B cell (primary cell): ENCODE measurements around the gene LRCH1. TPM values are rescaled to one million over a fixed set of nuclear protein-coding genes. Genes with fewer than 3 reads are reported as not detected.

Experiments used
- ATAC-seq: fragments of 200-7000 bp; cut with Tn5 transposase; one replicate; pipeline ENCODE4 v1.10.0; 2021; ENCODE audit warnings: low read depth, mild to moderate bottlenecking, moderate number of reproducible peaks, moderate library complexity
- CTCF ChIA-PET: fragments of 350-600 bp; sonication (Branson Sonifier 250); formaldehyde crosslinking; loops from one replicate; lab custom pipeline; 2021; ENCODE audit warnings: antibody characterized with exemption, inconsistent platforms; lab: Charles Lee
- POLR2A ChIA-PET: fragments of 350-600 bp; sonication (Branson Sonifier 250); formaldehyde crosslinking; loops from one replicate; lab custom pipeline; 2021; ENCODE audit warnings: antibody characterized with exemption; lab: Charles Lee
- DNase-seq: peaks from one replicate; pipeline ENCODE4 v3.0.0; 2013
- H2AFZ ChIP-seq: 2 replicates; pipeline ENCODE4 v1.6.1; 2012; ENCODE audit warnings: mild to moderate bottlenecking, low read depth, low read length; ENCODE audit not compliant: insufficient read depth, poor library complexity, severe bottlenecking
- H3K27ac ChIP-seq, 2 donors: 1 replicate in 1 of 2; 2 replicates in 1 of 2; pipeline ENCODE4 v1.5.1; 2012 to 2013; ENCODE audit warnings: low read length in 2 of 2, mild to moderate bottlenecking in 2 of 2, moderate library complexity in 1 of 2
- H3K27me3 ChIP-seq, 4 experiments: fragments of 200-600 bp in 1 of 4; sonication (generic) in 1 of 4; replicated peaks in 1 of 4; 1 replicate in 2 of 4; 2 replicates in 2 of 4; pipeline versions ENCODE4 v1.6.1 to v1.7.0; 2013 to 2016; ENCODE audit warnings: low read length in 3 of 4, mild to moderate bottlenecking in 2 of 4, mixed read lengths in 1 of 4, moderate library complexity in 1 of 4; ENCODE audit not compliant: insufficient read depth in 4 of 4, control insufficient read depth in 3 of 4; ENCODE audit errors: control extremely low read depth in 1 of 4
- H3K36me3 ChIP-seq, 2 experiments: replicated peaks in 1 of 2; 1 replicate in 1 of 2; 2 replicates in 1 of 2; pipeline versions ENCODE4 v1.6.1 to v1.7.1; 2013; ENCODE audit warnings: low read length in 1 of 2; ENCODE audit not compliant: insufficient read depth in 2 of 2, control insufficient read depth in 1 of 2; ENCODE audit errors: control extremely low read depth in 1 of 2, extremely low read depth in 1 of 2
- H3K4me1 ChIP-seq, 2 donors: fragments of 200-600 bp in 1 of 2; sonication (generic) in 1 of 2; 1 replicate in 1 of 2; 2 replicates in 1 of 2; pipeline versions ENCODE4 v1.5.1 to v1.6.1; 2013 to 2017; ENCODE audit warnings: low read length in 2 of 2; ENCODE audit not compliant: control insufficient read depth in 2 of 2, insufficient read depth in 2 of 2
- H3K4me2 ChIP-seq: replicated peaks from 2 replicates; pipeline ENCODE3; 2012; ENCODE audit warnings: mild to moderate bottlenecking, low read depth, low read length; ENCODE audit not compliant: poor library complexity, severe bottlenecking
- H3K4me3 ChIP-seq, 5 experiments: fragments of 200-600 bp in 1 of 5; sonication (generic) in 1 of 5; 1 replicate in 3 of 5; 2 replicates in 2 of 5; pipeline versions ENCODE4 v1.5.1 to v1.7.0; 2011 to 2016; ENCODE audit warnings: low read length in 4 of 5, mild to moderate bottlenecking in 4 of 5, low read depth in 2 of 5, control low read depth in 1 of 5, moderate library complexity in 1 of 5; ENCODE audit not compliant: insufficient read depth in 1 of 5; ENCODE audit errors: control extremely low read depth in 1 of 5, extremely low read depth in 1 of 5
- H3K79me2 ChIP-seq: fragments of 200-600 bp; sonication (generic); one replicate; pipeline ENCODE4 v1.6.0; 2016; ENCODE audit warnings: low read length; ENCODE audit not compliant: control insufficient read depth, insufficient read depth
- H3K9ac ChIP-seq: fragments of 200-600 bp; sonication (generic); 2 replicates; pipeline ENCODE4 v1.6.1; 2017; ENCODE audit warnings: mild to moderate bottlenecking, low read length, moderate library complexity
- H3K9me3 ChIP-seq, 3 donors: one replicate each; pipeline versions ENCODE4 v1.6.1 to v1.7.1; 2013; ENCODE audit warnings: low read length in 2 of 3; ENCODE audit not compliant: control insufficient read depth in 2 of 3, insufficient read depth in 1 of 3; ENCODE audit errors: control extremely low read depth in 1 of 3
- H4K20me1 ChIP-seq: 2 replicates; pipeline ENCODE4 v1.6.0; 2012; ENCODE audit warnings: mild to moderate bottlenecking, low read length; ENCODE audit not compliant: insufficient read depth, control insufficient read depth, poor library complexity, severe bottlenecking
- H3K27ac Mint-ChIP-seq: one replicate; pipeline ENCODE4 v1.8.0; 2021; ENCODE audit warnings: mixed read lengths
- H3K27me3 Mint-ChIP-seq: one replicate; pipeline ENCODE4 v1.8.0; 2021; ENCODE audit warnings: mixed read lengths
- H3K4me1 Mint-ChIP-seq: one replicate; pipeline ENCODE4 v1.8.0; 2021; ENCODE audit warnings: mixed read lengths
- H3K4me3 Mint-ChIP-seq: one replicate; pipeline ENCODE4 v1.8.0; 2021; ENCODE audit warnings: mixed read lengths
- H3K9me3 Mint-ChIP-seq: one replicate; pipeline ENCODE4 v1.8.0; 2022; ENCODE audit warnings: mixed read lengths; ENCODE audit not compliant: insufficient read depth
- CTCF ChIP-seq: fragments of 200-600 bp; IDR thresholded peaks from one replicate; pipeline ENCODE4 v1.8.0; 2022; ENCODE audit warnings: antibody characterized with exemption, mild to moderate bottlenecking
- EZH2 ChIP-seq: IDR thresholded peaks from 2 replicates; pipeline ENCODE4 v1.6.1; 2012; ENCODE audit warnings: borderline replicate concordance, low read depth, mild to moderate bottlenecking, moderate library complexity, low read length; ENCODE audit not compliant: insufficient read depth, poor library complexity, severe bottlenecking
- WGBS: methylation state at CpG from one replicate; pipeline ENCODE4 v1.1.5; 2013; ENCODE audit warnings: missing lambda C conversion rate; ENCODE audit not compliant: insufficient coverage; 5-methylcytosine and 5-hydroxymethylcytosine counted together
- intact Hi-C: fragments of 100-400 bp; cut with micrococcal nuclease; formaldehyde crosslinking; loops from one replicate; pipeline ENCODE4 v1.10.0; 2022
- polyA plus RNA-seq: library from polyadenylated mRNA; depleted of rRNA; stranded (reverse); fragments of >200 nt; gene quantifications from 2 replicates; pipeline ENCODE4 v1.2.3, GENCODE V29; 2012
- total RNA-seq, 2 donors: library from RNA; stranded (reverse); fragments of 120-200 nt in 1 of 2; gene quantifications; 1 replicate in 1 of 2; 2 replicates in 1 of 2; pipeline versions ENCODE4 v1.2.3 to v1.2.4, GENCODE V29; 2013 to 2022

LRCH1 gene
- total and polyA plus RNA-seq, 2 donors (not counting 1 experiment from before 2014, with no cell fraction given): 13.0 to 50.3 TPM

GRCh38 chr13:46624821-46625220 lies 71.9 kb downstream of the LRCH1 start:
- Mint-ChIP-seq H3K9me3 (no peaks in the 10 kb centered on the region), H3K4me1 (peaks cover 85% of the 10 kb centered on the region), H3K27ac (peak overlapping the region; percentile 66), H3K27me3 (no peaks in the 10 kb centered on the region), H3K4me3 (peak overlapping the region; percentile 6)
- DNase-seq: no peak
- Histone ChIP-seq H2AFZ (no peak overlapping the region), H3K9me3 (no peaks in the 10 kb centered on the region), H3K27ac (peak overlapping the region in 1 of 2 donors; percentile 43), H3K4me2 (peak overlapping the region; percentile 18), H4K20me1 (peaks cover 31% of the 10 kb centered on the region), H3K27me3 (no peaks in the 10 kb centered on the region), H3K36me3 (no peaks in the 10 kb centered on the region), H3K4me3 (no peak overlapping the region), H3K4me1 (peaks cover 58 to 62% of the 10 kb centered on the region in 2 donors), H3K79me2 (peaks cover 87% of the 10 kb centered on the region), H3K9ac (no peak overlapping the region)
- ATAC-seq: no peak
- CTCF ChIA-PET: interaction anchor here (1.2 to 1.6 kb wide), 2 partner anchors 73 to 87 kb away, joined by 3 to 4 read pairs; no protein-coding TSS in a partner anchor
- POLR2A ChIA-PET: no interaction called here
- 96% methylated on average over 4 of the region's 4 CpGs for WGBS
- TF ChIP-seq EZH2 (no peak), CTCF (no peak)
- intact Hi-C loops: loop anchor here (5.0 kb wide), 1 partner anchor 38 kb away; no protein-coding TSS in a partner anchor

GRCh38 chr13:46627462-46627861 lies 74.5 kb downstream of the LRCH1 start:
- Histone ChIP-seq H3K27me3 (no peaks in the 10 kb centered on the region), H3K4me3 (no peak overlapping the region), H2AFZ (no peak overlapping the region), H3K9me3 (no peaks in the 10 kb centered on the region), H3K36me3 (no peaks in the 10 kb centered on the region), H3K4me1 (peaks cover 53% of the 10 kb centered on the region in 2 donors), H3K4me2 (no peak overlapping the region), H3K79me2 (peaks cover 83% of the 10 kb centered on the region), H3K27ac (no peak overlapping the region), H3K9ac (no peak overlapping the region), H4K20me1 (peaks cover 16% of the 10 kb centered on the region)
- POLR2A ChIA-PET: no interaction called here
- TF ChIP-seq CTCF (no peak), EZH2 (no peak)
- Mint-ChIP-seq H3K27me3 (no peaks in the 10 kb centered on the region), H3K4me1 (peaks cover 79% of the 10 kb centered on the region), H3K27ac (peak overlapping the region; percentile 50), H3K9me3 (no peaks in the 10 kb centered on the region), H3K4me3 (no peak overlapping the region)
- 63% methylated on average over 1 of the region's 4 CpGs for WGBS
- CTCF ChIA-PET: no interaction called here
- intact Hi-C loops: no loop called here
- DNase-seq (no peak), ATAC-seq (no peak)
